ENCODE data around the gene USP1.

The USP1 gene

DNA sequence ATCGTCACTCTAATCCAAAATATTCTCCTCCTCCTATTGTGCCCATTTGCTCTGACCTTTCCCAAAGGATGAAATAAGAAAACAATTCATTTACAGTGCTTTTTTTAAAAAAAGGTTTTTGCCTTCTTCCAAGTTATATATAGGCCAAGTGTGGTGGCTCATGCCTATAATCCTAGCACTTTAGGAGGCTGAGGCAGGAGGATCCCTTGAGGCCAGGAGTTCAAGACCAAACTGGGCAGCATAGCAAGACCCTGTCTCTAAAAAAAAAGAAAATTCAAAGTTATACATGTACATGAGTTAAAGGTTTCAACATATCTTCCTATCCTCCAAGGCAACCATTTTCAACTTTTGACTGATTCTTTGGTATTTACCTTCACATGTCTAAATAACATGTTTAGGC, 10.1 kb upstream of the USP1 start:
- no peak for DNase-seq

DNA sequence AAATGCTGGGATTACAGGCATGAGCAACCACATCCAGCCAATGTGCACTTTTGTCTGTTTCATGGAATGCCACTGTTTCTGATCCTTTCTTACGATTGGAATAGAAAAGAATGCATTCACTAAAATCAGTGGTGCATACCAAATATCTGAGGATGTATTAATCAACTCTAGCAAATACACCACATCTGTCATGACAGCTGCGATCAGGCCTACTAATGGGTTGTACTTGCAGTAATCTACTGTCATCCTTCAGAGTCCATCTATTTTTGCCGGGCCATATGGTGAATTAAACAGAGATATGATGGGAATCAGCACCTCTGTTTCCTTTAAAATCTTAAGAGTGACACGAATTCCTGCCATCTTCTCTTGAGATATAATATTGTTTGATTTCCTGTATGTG, 8.5 kb upstream of the USP1 start:
- DNase-seq, result no peak

DNA sequence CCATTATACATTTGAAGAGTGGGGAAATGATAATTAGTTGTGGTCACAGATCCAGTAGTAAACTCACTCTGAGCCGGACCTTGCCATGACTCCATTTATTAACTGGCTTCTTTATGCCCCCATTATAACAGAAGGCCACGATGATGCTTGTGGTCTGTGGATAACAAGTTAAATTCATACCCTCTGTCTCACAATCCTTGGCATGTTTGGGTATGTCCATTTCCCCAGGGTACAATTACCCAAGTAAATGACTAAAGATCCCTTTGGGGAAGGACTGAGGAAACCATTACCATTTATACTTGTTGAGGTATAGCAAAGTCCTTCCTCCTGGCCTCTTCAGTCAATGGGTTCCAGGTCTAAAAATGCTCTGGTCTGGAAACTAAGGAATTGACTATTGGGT, 7.3 kb upstream of the USP1 start:
- no peak for DNase-seq

DNA sequence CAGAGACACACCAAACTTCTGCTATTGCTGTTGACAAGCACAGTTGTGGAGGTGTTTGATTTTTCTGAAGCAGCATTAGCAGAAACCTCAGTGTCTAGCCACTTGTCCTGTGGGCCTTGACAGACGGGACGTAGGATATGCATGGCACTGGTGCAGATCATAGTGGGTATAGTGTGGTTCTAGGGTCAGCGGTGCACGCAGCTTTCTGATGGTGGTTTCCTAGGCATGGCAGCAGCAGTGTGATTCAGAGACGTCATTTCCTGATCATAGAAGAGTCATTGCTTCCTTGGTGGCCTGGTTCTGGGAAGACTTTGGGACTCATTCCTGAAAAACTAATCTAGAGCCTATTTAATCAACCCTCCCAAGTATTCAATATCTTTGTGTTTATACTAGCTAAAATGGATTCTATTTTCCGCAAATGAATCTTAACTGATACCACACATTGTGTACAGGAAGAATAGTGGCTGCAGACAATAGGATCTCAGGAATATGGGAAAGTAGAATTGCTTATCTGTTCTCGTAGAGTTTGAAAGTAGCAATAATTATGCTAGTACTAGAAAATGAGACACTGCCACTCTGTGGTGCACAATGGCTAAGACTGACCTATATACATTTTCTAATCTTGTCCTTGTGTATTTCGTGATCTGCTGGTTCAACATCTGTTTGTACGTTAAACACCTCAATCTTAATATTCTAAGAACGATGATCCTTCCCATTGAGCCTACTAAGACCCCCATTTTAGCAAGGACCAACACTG, 2.8 kb upstream of the USP1 start:
- no peak for DNase-seq

DNA sequence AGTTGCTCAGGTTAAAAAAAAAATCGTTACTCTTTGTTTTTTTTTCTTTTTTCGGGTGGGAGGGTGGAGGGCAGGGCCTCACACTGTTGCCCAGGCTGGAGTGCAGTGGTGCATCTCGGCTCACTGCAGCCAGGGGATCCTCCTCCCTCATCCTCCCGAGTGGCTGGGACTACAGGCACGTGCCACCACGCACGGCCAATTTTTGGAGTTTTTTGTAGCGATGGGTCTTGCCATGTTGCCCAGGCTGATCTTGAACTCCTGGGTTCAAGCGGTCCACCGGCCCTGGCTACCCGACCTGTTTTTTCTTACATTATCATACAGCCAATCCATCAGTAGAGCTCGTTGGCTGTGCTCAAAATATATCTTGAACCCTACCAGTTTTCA, 2.2 kb upstream of the USP1 start:
- no peak for DNase-seq

GRCh38 chr1:62435231-62436038, 1.4 kb upstream of the USP1 start:
- DNase-seq, result peak; percentile 8

- DNase-seq, result peak; percentile 100
These were observed 797 bp upstream of the USP1 start for GRCh38 chr1:62436039-62436465.

- peak; percentile 41 for DNase-seq
These were observed 558 bp downstream of the USP1 start for GRCh38 chr1:62437273-62437940.

- DNase-seq, result no peak
These were observed 1.3 kb downstream of the USP1 start for GRCh38 chr1:62438163-62438562.

DNA sequence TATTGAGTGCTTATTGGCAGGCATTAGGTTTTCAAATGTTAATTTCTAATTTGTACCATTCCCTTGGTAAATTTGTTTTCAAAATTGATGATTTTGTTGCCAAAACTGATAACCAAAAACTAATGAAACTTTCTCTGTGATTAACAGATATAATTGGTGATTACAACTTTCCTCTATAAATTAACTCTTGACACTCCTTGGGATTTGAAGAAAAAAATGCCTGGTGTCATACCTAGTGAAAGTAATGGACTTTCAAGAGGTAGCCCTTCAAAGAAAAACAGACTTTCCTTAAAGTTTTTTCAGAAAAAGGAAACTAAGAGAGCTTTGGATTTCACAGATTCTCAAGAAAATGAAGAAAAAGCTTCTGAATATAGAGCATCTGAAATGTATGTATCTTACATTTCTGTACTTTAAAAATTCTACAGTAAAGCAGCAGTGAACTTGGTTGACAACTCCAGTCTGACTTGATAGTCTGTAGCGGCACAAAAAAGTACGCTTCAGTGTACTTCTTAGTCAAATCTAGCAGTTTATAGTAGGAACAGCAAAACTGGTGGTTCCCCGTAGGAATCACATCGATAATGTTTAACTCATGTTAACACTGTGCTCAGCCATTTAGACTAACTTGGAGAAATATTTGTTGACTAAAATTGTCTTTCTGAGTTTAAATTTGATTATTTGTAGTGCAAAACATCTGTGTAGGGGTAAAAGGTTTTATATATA, 3.0 kb downstream of the USP1 start:
- no peak for DNase-seq

DNA sequence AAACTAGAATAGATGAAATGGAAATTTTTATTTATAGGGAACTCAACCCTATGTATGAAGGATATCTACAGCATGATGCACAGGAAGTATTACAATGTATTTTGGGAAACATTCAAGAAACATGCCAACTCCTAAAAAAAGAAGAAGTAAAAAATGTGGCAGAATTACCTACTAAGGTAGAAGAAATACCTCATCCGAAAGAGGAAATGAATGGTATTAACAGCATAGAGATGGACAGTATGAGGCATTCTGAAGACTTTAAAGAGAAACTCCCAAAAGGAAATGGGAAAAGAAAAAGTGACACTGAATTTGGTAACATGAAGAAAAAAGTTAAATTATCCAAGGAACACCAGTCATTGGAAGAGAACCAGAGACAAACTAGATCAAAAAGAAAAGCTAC, 7.9 kb downstream of the USP1 start:
- no peak for DNase-seq

GRCh38 chr1:62448221-62448933, 11.5 kb downstream of the USP1 start:
- DNase-seq, result no peak

DNA sequence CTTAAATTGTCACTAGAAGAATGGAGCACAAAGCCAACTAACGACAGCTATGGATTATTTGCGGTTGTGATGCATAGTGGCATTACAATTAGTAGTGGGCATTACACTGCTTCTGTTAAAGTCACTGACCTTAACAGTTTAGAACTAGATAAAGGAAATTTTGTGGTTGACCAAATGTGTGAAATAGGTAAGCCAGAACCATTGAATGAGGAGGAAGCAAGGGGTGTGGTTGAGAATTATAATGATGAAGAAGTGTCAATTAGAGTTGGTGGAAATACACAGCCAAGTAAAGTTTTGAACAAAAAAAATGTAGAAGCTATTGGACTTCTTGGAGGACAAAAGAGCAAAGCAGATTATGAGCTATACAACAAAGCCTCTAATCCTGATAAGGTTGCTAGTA, 13.5 kb downstream of the USP1 start:
- DNase-seq, result no peak

DNA sequence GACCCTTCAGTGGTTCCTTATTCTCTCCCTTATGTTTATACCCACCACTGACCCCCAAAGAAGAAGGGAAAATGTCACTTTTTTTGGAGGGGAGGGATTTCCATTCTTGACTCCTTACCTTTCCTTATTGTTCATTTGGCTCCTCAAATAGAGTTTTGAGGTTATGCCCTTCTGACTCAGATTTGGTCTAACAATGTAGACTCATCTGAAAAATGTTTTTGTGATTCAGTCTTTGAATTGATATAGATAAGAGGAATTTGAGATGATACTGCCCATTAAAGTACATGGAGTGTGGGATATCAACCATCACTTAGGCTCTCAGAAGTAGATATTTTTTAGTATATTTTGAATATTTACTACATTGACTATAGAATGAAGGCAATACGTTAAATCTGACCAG, 16.1 kb downstream of the USP1 start:
- no peak for DNase-seq

DNA sequence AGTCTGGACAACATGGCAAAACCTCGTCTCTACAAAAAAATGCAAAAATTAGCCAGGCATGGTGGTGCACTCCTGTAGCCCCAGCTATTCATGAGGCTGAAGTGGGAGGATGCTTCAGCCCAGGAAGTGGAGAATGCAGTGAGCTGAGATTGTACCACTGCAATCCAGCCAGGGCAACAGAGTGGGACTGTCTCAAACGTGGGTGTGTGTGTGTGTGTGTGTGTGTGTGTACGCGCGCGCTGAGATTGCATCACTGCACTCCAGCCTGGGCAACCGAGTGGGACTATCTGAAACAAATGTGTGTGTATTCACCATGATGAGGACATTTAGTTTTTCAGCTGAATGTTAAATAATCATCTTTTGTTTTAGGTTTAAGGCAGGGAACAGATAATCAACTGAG, 21.1 kb downstream of the USP1 start:
- no peak for DNase-seq

- no peak for DNase-seq
These were observed 25.5 kb downstream of the USP1 start for GRCh38 chr1:62462370-62462769.

DNA sequence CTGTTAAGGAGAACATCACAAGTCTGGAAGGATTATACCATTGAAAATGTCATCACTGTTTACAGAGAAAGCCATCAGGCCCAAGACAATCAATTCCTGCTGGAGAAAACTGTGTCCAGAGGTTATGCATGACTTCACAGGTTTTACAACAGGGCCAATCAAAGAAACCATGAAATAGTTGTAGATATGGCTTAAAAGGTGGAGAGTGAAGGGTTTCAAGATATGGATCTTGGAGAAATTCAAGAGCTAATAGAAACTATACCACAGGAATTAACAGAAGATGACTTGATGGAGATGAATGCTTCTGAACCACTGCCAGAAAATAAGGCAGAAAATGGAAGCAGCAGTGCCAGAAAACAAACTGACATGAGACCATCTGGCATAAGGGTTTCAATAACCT, 30.2 kb downstream of the USP1 start:
- no peak for DNase-seq

- DNase-seq, result no peak
These were observed 39.8 kb downstream of the USP1 start for GRCh38 chr1:62476525-62477219.

- no peak for DNase-seq
These were observed 44.8 kb downstream of the USP1 start for GRCh38 chr1:62481681-62482080.

GRCh38 chr1:62484824-62485468, 48.1 kb downstream of the USP1 start:
- no peak for DNase-seq

DNA sequence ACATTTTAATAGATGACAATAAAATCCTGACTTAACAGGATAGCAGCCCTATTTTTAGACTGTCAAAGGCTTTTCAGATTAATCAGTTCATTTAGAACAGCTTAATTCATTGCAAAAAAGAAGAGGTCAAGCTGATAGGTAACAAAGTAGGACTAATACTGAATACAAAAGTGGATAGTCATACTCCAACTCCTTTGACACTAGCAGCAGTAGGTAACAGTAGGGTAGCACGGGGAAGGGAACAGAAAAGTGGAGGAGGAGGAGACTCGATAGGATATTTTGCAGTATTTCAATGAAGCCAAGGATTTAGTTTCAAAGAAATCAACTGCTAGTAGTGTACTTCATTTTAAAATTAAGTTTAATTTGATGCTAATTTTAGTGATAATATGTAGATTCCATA, 51.1 kb downstream of the USP1 start:
- DNase-seq, result no peak

Measured in effector CD8-positive, alpha-beta T cell (primary cell).